GM23338 (cell line): ENCODE results near the gene PRTFDC1.

Source experiments
- CREB1 ChIP-seq: fragments of 250-450 bp; sonication (Bioruptor Pico); IDR thresholded peaks from 2 replicates; pipeline ENCODE4 v1.5.0; 2020; ENCODE audit warnings: low read depth, mild to moderate bottlenecking, moderate library complexity
- CTCF ChIP-seq, 2 experiments: fragments of 200-600 bp in 1 of 2; sonication (generic) in 1 of 2; conservative IDR thresholded peaks; 2 replicates each; pipeline versions ENCODE4 v1.5.1 to v1.6.1; 2016 to 2017; ENCODE audit warnings: antibody characterized with exemption in 2 of 2, low read depth in 2 of 2, mild to moderate bottlenecking in 2 of 2, moderate library complexity in 1 of 2
- ETS1 ChIP-seq: IDR thresholded peaks from 2 replicates; pipeline ENCODE4 v1.6.1; 2016; ENCODE audit warnings: antibody characterized with exemption
- EZH2 ChIP-seq: fragments of 200-600 bp; sonication (generic); IDR thresholded peaks from one replicate; pipeline ENCODE4 v1.8.0; 2017; ENCODE audit warnings: antibody characterized with exemption, mild to moderate bottlenecking, low read depth; ENCODE audit not compliant: unreplicated experiment
- EZH2phosphoT487 ChIP-seq: fragments of 200-600 bp; sonication (generic); IDR thresholded peaks from one replicate; pipeline ENCODE4 v1.8.1; 2018; ENCODE audit warnings: antibody characterized with exemption; ENCODE audit not compliant: unreplicated experiment
- JUNB ChIP-seq: IDR thresholded peaks from one replicate; pipeline ENCODE4 v1.6.1; 2016; ENCODE audit warnings: antibody characterized with exemption; ENCODE audit not compliant: unreplicated experiment
- NANOG ChIP-seq: IDR thresholded peaks from 2 replicates; pipeline ENCODE4 v1.6.1; 2016; ENCODE audit warnings: antibody characterized with exemption, borderline replicate concordance
- POLR2AphosphoS5 ChIP-seq: IDR thresholded peaks from 2 replicates; pipeline ENCODE4 v1.6.1; 2016; ENCODE audit warnings: antibody characterized with exemption, low read depth
- REST ChIP-seq: IDR thresholded peaks from one replicate; pipeline ENCODE4 v1.6.1; 2018; ENCODE audit warnings: antibody characterized with exemption; ENCODE audit not compliant: unreplicated experiment
- STAT1 ChIP-seq: IDR thresholded peaks from one replicate; pipeline ENCODE4 v1.6.1; 2016; ENCODE audit warnings: antibody characterized with exemption; ENCODE audit not compliant: unreplicated experiment
- ZNF114 ChIP-seq: fragments of 250-450 bp; sonication (Bioruptor Pico); IDR thresholded peaks from 2 replicates; pipeline ENCODE4 v1.5.0; 2020; ENCODE audit warnings: mild to moderate bottlenecking, moderate library complexity
- ZNF331 ChIP-seq: fragments of 250-450 bp; sonication (Bioruptor Pico); IDR thresholded peaks from 2 replicates; pipeline ENCODE4 v1.5.0; 2020; ENCODE audit warnings: low read depth, mild to moderate bottlenecking, moderate library complexity
- ZNF462 ChIP-seq: fragments of 250-450 bp; sonication (Bioruptor Pico); IDR thresholded peaks from 2 replicates; pipeline ENCODE4 v1.5.0; 2020; ENCODE audit warnings: mild to moderate bottlenecking, moderate library complexity

- TF ChIP-seq CTCF (conservative IDR thresholded peaks at IDR 0.05; ENCODE audit: low read depth in 2 of 2) (no peak), EZH2 (no peak), CREB1 (no peak), ETS1 (no peak), EZH2phosphoT487 (no peak), POLR2AphosphoS5 (no peak), JUNB (no peak), REST (no peak), NANOG (no peak), STAT1 (no peak), ZNF331 (CRISPR knock-in tag) (no peak), ZNF114 (CRISPR knock-in tag) (no peak), ZNF462 (CRISPR knock-in tag) (no peak)
Observed at GRCh38 chr10:24950439-24950838, 2.0 kb downstream of the PRTFDC1 start.
